BLaER1 (cell line): ENCODE data around the gene WDR91.
A peak's percentile ranks its signal among the peaks of the same experiment; 100 is the strongest.
"Not testable (repeated sequence)": the region's sequence is repeated elsewhere in the genome, so short reads cannot be mapped to it uniquely, and the experiment has no call there.

Source experiments
- H3K27ac ChIP-seq: shearing (Covaris generic); formaldehyde crosslinking; 2 replicates; pipeline ENCODE4 v1.8.1; 2022
- H3K27me3 ChIP-seq: shearing (Covaris generic); formaldehyde crosslinking; 2 replicates; pipeline ENCODE4 v1.8.1; 2022
- H3K36me3 ChIP-seq: shearing (Covaris generic); formaldehyde crosslinking; 2 replicates; pipeline ENCODE4 v1.8.1; 2022
- H3K4me1 ChIP-seq: shearing (Covaris generic); formaldehyde crosslinking; 2 replicates; pipeline ENCODE4 v1.8.1; 2022
- H3K4me2 ChIP-seq: shearing (Covaris generic); formaldehyde crosslinking; 2 replicates; pipeline ENCODE4 v1.8.1; 2022
- H3K4me3 ChIP-seq: shearing (Covaris generic); formaldehyde crosslinking; 2 replicates; pipeline ENCODE4 v1.8.1; 2022
- H3K9ac ChIP-seq: shearing (Covaris generic); formaldehyde crosslinking; 2 replicates; pipeline ENCODE4 v1.8.1; 2022
- H3K9me3 ChIP-seq: shearing (Covaris generic); formaldehyde crosslinking; 2 replicates; pipeline ENCODE4 v1.8.1; 2022
- H4K20me1 ChIP-seq: shearing (Covaris generic); formaldehyde crosslinking; 2 replicates; pipeline ENCODE4 v1.8.1; 2022
- Cebpa-rat ChIP-seq: shearing (Covaris generic); IDR thresholded peaks from 2 replicates; pipeline ENCODE4 v1.8.1; 2022

Gene WDR91

DNA sequence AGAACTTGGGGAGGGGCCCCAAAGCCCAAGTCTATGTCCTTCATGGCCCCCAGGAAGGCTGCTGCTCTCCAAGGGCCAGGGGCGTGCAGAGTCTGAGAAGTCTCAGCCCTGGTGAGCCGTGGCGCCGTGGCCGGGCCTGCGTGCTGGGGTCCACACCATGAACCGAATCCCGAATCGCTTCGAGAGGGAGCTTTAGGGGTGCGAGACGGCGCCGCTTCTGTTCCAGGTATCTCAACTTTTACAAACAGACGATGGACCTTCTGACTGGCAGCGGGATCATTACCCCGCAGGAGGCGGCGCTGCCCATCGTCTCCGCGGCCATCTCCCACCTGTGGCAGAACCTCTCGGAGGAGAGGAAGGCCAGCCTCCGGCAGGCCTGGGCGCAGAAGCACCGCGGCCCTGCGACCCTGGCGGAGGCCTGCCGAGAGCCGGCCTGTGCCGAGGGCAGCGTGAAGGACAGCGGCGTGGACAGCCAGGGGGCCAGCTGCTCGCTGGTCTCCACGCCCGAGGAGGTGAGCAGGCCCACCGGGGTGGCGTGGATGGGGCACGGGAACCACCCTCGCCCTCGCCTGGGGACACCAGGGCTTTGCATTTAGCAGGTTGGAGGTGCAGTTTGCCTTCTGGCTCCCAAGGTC, 35.0 kb upstream of the WDR91 start:
- Histone ChIP-seq H4K20me1 (no peaks in the 10 kb centered on the region), H3K4me3 (no peak overlapping the region), H3K4me1 (no peaks in the 10 kb centered on the region), H3K36me3 (no peaks in the 10 kb centered on the region), H3K27me3 (no peaks in the 10 kb centered on the region), H3K27ac (no peak overlapping the region), H3K4me2 (no peak overlapping the region), H3K9ac (no peak overlapping the region), H3K9me3 (peaks cover 19% of the 10 kb centered on the region)
- no peak for TF ChIP-seq Cebpa-rat

DNA sequence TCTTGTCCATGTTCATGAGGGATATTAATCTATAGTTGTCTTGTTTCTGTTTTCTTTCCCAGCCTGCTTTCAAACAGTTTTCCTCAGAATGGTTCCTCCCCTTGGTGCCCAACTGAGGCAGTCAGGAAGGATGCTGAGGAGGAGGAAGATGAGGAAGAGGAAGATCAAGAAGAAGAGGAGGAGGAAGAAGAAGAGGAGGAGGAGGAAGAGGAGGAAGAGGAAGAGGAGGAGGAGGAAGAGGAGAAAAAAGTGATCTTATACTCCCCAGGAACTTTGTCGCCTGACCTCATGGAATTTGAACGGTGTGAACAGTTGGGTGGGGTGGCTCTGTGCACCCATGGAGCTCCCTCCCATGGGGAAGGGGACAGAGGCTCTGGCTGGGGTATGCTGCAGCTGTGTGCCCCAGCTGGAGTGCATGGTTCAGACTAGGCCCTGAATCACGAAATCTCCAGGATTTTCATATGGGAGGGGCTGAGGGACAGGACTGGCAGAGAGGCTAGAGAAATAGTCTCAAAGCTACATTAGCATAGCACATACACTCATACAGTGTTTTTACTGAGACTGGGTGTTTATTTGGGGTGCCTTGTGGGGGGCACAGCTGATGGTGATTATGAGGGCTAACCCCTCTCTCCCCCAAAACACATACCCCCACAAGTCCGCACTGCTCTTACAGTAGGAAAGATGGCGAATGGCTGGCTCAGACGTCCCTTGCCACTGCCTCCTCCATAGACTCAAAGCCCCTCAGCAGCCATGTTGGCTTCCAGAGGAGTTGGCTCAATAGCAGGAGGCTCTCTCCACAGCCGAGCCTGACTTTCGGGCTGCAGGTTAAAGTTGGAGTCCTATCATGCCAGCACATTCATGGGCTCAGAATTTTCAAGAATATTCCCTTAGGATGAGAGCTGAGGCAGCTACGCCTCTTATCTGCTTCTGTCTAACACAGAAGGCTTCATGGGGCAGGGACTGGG, 34.2 kb upstream of the WDR91 start:
- H3K9me3 ChIP-seq = peaks cover 19% of the 10 kb centered on the region
- H3K4me3 ChIP-seq = no peak overlapping the region
- no peak for TF ChIP-seq Cebpa-rat
- no peaks in the 10 kb centered on the region for H4K20me1 ChIP-seq
- H3K4me2 ChIP-seq = no peak overlapping the region
- H3K36me3 ChIP-seq = no peaks in the 10 kb centered on the region
- peaks cover 3% of the 10 kb centered on the region; the same call in 1 of the 2 replicates for H3K4me1 ChIP-seq
- H3K27me3 ChIP-seq = no peaks in the 10 kb centered on the region
- no peak overlapping the region for H3K27ac ChIP-seq
- H3K9ac ChIP-seq = no peak overlapping the region

DNA sequence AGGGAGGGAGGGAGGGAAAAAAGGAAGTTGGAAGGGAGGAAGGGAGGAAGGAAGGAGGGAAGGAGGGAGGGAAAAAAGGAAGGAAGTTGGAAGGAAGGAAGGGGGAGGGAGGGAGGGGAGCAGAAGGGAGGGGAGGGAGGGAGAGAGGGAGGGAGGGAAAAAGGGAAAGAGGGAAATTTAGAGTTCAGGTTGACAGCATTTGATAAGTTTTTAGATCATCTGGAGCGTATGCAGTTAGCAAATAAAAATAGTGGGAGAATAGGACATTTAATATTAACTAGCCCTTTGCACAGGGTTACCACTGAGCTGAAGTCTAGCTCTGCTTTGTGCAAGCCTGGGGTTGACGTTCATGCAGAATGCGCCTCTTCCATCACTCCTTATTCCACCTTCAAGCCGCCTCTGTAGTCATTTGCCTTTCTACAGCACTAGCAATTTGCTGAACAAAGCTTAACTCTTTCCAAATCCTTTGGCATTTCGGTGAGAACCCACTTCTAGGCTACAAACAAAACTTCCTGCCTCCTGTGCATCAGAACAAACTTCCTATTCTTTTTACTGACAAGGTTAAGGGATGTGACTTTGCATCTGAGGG, 30.9 kb upstream of the WDR91 start:
- Histone ChIP-seq H3K4me1 (peaks cover 34% of the 10 kb centered on the region), H3K27me3 (no peaks in the 10 kb centered on the region), H3K4me2 (no peak overlapping the region), H3K4me3 (no peak overlapping the region), H3K9me3 (peaks cover 16% of the 10 kb centered on the region), H3K36me3 (no peaks in the 10 kb centered on the region), H3K9ac (no peak overlapping the region), H3K27ac (no peak overlapping the region), H4K20me1 (no peaks in the 10 kb centered on the region)
- TF ChIP-seq Cebpa-rat = no peak

DNA sequence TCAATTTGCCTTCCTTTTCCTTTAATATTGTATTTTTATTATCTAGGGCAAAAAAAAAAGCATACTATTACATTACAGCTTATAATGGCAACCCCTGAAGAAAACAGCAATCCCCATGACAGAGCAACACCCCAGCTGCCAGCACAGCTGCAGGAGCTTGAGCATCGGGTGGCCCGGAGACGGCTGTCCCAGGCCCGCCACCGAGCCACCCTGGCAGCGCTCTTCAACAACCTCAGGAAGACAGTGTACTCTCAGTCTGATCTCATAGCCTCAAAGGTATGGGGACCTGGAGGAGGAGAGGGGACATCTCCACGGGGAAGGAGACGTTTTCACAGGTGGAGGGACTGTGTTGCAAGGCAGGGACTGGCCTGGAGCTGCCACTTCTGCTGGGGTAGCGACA, 29.1 kb upstream of the WDR91 start:
- Histone ChIP-seq H3K9ac (no peak overlapping the region), H3K9me3 (no peaks in the 10 kb centered on the region), H3K4me1 (peaks cover 51% of the 10 kb centered on the region), H3K4me2 (no peak overlapping the region), H3K27me3 (no peaks in the 10 kb centered on the region), H3K36me3 (no peaks in the 10 kb centered on the region), H3K4me3 (no peak overlapping the region), H4K20me1 (no peaks in the 10 kb centered on the region), H3K27ac (no peak overlapping the region)
- no peak for TF ChIP-seq Cebpa-rat

DNA sequence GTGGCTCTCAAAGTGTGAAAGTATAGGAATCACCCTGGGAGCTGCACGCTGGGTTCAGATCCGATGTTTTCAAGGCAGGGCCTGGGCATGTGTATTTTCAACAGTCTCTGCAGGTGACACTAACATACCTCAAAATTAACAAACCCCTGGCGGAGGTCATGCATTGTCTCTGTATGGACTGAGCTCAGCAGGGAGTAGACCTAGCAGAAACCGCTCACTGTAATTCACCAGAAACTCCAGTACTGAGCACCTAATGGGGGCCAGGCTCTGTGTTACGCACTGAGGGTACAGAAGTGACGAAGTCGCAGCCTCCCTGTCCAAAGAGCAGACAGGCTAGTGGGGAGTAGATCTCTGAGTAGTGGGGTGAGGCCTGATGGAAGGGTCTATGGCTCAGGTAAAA, 27.9 kb upstream of the WDR91 start:
- Histone ChIP-seq H3K4me2 (peak overlapping the region; percentile 60; the same call in 1 of the 2 replicates), H4K20me1 (no peaks in the 10 kb centered on the region), H3K36me3 (no peaks in the 10 kb centered on the region), H3K27me3 (no peaks in the 10 kb centered on the region), H3K4me1 (peaks cover 54% of the 10 kb centered on the region), H3K4me3 (no peak overlapping the region), H3K9ac (no peak overlapping the region), H3K27ac (no peak overlapping the region), H3K9me3 (no peaks in the 10 kb centered on the region)
- TF ChIP-seq Cebpa-rat = no peak

DNA sequence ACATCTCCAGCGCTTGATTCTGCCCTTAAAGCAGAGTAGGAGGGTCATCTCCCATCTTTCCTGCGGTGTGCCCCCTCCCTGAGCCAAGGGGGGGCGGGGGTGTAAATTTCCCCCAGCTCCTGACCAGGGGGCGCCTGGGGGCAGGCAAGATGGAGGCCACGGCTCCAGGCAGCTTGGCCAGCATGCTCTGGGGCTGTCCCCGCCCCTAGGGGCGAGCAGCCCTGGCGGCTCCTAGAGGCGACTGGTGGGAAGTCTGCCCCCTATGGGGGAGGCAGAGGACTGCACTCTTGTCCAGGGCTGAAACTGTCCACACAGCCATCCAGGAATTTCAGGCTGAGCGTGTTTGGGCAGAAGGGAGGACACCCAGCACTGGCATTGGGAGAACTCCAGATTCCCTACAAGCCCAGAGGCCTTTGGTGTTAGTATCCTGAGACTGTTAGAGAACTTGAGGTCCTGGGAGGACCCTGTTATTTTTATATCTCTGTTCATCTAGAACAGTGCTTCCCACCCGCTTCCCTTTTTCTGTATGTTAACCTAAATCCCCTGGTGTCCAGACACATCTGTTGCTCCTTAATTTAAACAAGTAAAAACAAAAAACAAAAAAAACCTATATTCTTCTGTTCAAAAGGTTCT, 26.9 kb upstream of the WDR91 start:
- Histone ChIP-seq H3K4me3 (no peak overlapping the region), H4K20me1 (no peaks in the 10 kb centered on the region), H3K36me3 (no peaks in the 10 kb centered on the region), H3K9ac (no peak overlapping the region), H3K4me2 (peak overlapping the region; percentile 60), H3K27ac (peak overlapping the region; percentile 35; the same call in 1 of the 2 replicates), H3K4me1 (peaks cover 54% of the 10 kb centered on the region), H3K27me3 (no peaks in the 10 kb centered on the region), H3K9me3 (peaks cover 3% of the 10 kb centered on the region)
- no peak for TF ChIP-seq Cebpa-rat

DNA sequence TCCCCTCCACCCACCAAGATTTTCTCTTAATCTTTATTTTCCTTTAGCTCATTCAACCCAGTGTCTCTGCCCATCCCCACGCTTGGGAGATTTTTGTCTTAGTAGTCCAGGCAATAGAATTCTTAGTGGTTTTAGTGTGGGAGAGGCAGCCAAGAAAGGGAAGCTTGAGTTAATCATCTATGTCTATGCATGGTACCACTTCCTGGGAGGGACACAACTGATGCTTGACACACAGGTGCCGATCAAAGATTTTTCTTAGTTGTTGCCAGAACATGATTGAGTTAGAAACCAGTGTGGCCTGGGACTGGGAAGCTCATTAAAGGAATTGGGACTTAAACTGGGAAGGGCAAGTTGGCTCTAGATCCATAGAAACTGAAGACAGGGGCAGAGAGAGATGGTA, 25.4 kb upstream of the WDR91 start:
- no peak for TF ChIP-seq Cebpa-rat
- Histone ChIP-seq H3K4me1 (peaks cover 54% of the 10 kb centered on the region), H4K20me1 (no peaks in the 10 kb centered on the region), H3K9me3 (peaks cover 3% of the 10 kb centered on the region), H3K36me3 (no peaks in the 10 kb centered on the region), H3K4me2 (peak overlapping the region; percentile 62), H3K4me3 (no peak overlapping the region), H3K27me3 (no peaks in the 10 kb centered on the region), H3K27ac (no peak overlapping the region), H3K9ac (no peak overlapping the region)

DNA sequence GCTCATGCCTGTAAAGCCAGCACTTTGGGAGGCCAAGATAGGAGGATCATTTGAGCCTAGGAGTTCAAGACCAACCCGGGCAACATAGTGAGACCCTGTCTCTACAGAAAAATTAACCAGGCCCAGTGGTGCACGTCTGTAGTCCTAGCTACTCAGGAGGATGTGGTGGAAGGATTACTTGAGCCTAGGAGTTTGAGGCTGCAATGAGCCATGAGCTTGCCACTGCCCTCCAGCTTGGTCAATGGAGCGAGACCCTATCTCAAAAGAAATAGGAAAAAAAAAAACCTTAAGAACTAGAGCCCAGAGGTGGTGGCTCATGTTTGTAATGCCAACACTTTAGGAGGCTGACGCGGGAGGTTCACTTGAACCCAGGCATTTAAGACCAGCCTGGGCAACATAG, 24.5 kb upstream of the WDR91 start:
- H3K4me1 ChIP-seq = peaks cover 54% of the 10 kb centered on the region
- no peak overlapping the region for H3K4me3 ChIP-seq
- H3K9ac ChIP-seq = no peak overlapping the region
- H3K27ac ChIP-seq = no peak overlapping the region
- H3K36me3 ChIP-seq = no peaks in the 10 kb centered on the region
- TF ChIP-seq Cebpa-rat = no peak
- no peaks in the 10 kb centered on the region for H4K20me1 ChIP-seq
- peak overlapping the region; percentile 62 for H3K4me2 ChIP-seq
- no peaks in the 10 kb centered on the region for H3K27me3 ChIP-seq
- H3K9me3 ChIP-seq = peaks cover 3% of the 10 kb centered on the region

DNA sequence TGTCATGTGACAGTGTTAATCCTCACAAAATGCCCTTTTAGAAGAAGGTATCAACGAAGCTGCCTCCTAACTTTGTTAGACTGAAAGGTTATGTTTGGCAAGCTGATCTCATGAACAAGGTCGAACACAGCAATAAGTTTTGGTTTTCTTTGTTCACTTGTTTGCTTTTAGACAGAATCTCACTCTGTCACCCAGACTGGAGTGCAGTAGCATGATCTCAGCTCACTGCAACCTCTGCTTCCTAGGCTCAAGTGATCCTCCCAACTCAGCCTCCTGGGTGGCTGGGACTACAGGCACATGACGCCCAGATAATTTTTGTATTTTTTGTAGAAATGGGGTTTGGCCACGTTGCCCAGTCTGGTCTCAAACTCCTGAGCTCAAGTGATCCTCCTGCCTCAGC, 23.4 kb upstream of the WDR91 start:
- H3K27me3 ChIP-seq = no peaks in the 10 kb centered on the region
- peaks cover 42% of the 10 kb centered on the region for H3K4me1 ChIP-seq
- no peak overlapping the region for H3K9ac ChIP-seq
- H3K27ac ChIP-seq = no peak overlapping the region
- TF ChIP-seq Cebpa-rat = no peak
- no peak overlapping the region for H3K4me3 ChIP-seq
- H4K20me1 ChIP-seq = no peaks in the 10 kb centered on the region
- H3K4me2 ChIP-seq = no peak overlapping the region
- H3K36me3 ChIP-seq = no peaks in the 10 kb centered on the region
- peaks cover 3% of the 10 kb centered on the region for H3K9me3 ChIP-seq

DNA sequence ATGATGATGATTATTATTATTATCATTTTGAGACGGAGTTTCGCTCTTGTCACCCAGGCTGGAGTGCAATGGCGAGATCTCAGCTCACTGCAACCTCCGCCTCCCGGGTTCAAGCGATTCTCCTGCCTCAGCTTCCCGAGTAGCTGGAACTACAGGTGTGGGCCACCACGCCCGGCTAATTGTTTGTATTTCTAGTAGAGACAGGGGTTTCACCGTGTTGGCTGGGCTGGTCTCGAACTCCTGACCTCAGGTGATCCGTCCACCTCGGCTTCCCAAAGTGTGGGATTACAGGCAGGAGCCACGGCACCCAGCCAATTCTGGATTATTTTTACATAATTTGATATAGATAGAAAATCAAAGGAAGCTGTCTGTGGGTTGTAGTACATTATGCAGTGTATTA, 22.8 kb upstream of the WDR91 start:
- H3K36me3 ChIP-seq, H3K9ac ChIP-seq, H3K27ac ChIP-seq, H3K27me3 ChIP-seq, H3K9me3 ChIP-seq, H3K4me2 ChIP-seq, H4K20me1 ChIP-seq, H3K4me3 ChIP-seq: not testable (repeated sequence)
- H3K4me1 ChIP-seq = peaks cover 38% of the 10 kb centered on the region
